Cardiac fibroblast (primary cell): Measurements from ENCODE around the gene PKP2.
"Not testable (repeated sequence)": the region's sequence is repeated elsewhere in the genome, so short reads cannot be mapped to it uniquely, and the experiment has no call there.

Source experiments
- DNase-seq, 2 donors: peaks; one replicate each; pipeline versions ENCODE4 v3.0.0 to v3.0.0-alpha.2; 2010; ENCODE audit warnings: low read depth in 2 of 2
- H3K4me3 ChIP-seq, 2 donors: replicated peaks in 1 of 2; 1 replicate in 1 of 2; 2 replicates in 1 of 2; pipeline ENCODE4 v1.5.1; 2011; ENCODE audit warnings: low read depth in 2 of 2, low read length in 2 of 2, mild to moderate bottlenecking in 2 of 2, moderate library complexity in 1 of 2
- CTCF ChIP-seq: IDR thresholded peaks from one replicate; pipeline ENCODE4 v1.5.1; 2011; ENCODE audit warnings: low read depth, mild to moderate bottlenecking, low read length, inconsistent platforms

Gene PKP2

GRCh38 chr12:32891526-32891925 lies 5.1 kb downstream of the PKP2 start:
- no peak overlapping the region for H3K4me3 ChIP-seq
- DNase-seq: peak in 1 of 2 donors; percentile 22
- TF ChIP-seq CTCF: no peak

- peak in 1 of 2 donors; percentile 88 for DNase-seq
- no peak overlapping the region for H3K4me3 ChIP-seq
- no peak for TF ChIP-seq CTCF
Measured at GRCh38 chr12:32889011-32889760, 7.4 kb downstream of the PKP2 start.

GRCh38 chr12:32887058-32887457 lies 9.5 kb downstream of the PKP2 start:
- DNase-seq: no peak
- no peak overlapping the region for H3K4me3 ChIP-seq
- TF ChIP-seq CTCF: no peak

- H3K4me3 ChIP-seq: no peak overlapping the region
- no peak for TF ChIP-seq CTCF
- no peak for DNase-seq
Measured at GRCh38 chr12:32885831-32886230, 10.7 kb downstream of the PKP2 start.

- no peak for DNase-seq
- no peak overlapping the region for H3K4me3 ChIP-seq
- no peak for TF ChIP-seq CTCF
Measured at GRCh38 chr12:32884962-32885361, 11.6 kb downstream of the PKP2 start.

GRCh38 chr12:32881702-32882101 lies 14.9 kb downstream of the PKP2 start:
- no peak for DNase-seq
- no peak for TF ChIP-seq CTCF
- no peak overlapping the region for H3K4me3 ChIP-seq

- no peak overlapping the region for H3K4me3 ChIP-seq
- no peak for TF ChIP-seq CTCF
- peak in 1 of 2 donors; percentile 46 for DNase-seq
Measured at GRCh38 chr12:32881107-32881506, 15.5 kb downstream of the PKP2 start.

GRCh38 chr12:32879066-32879465 lies 17.5 kb downstream of the PKP2 start:
- DNase-seq, H3K4me3 ChIP-seq: not testable (repeated sequence)
